RKO (cell line): ENCODE measurements around the gene SAYSD1.

Source experiments
- DNase-seq: peaks from one replicate; pipeline ENCODE4 v3.0.0-alpha.2; 2016; ENCODE audit warnings: low spot score

Gene SAYSD1

DNA sequence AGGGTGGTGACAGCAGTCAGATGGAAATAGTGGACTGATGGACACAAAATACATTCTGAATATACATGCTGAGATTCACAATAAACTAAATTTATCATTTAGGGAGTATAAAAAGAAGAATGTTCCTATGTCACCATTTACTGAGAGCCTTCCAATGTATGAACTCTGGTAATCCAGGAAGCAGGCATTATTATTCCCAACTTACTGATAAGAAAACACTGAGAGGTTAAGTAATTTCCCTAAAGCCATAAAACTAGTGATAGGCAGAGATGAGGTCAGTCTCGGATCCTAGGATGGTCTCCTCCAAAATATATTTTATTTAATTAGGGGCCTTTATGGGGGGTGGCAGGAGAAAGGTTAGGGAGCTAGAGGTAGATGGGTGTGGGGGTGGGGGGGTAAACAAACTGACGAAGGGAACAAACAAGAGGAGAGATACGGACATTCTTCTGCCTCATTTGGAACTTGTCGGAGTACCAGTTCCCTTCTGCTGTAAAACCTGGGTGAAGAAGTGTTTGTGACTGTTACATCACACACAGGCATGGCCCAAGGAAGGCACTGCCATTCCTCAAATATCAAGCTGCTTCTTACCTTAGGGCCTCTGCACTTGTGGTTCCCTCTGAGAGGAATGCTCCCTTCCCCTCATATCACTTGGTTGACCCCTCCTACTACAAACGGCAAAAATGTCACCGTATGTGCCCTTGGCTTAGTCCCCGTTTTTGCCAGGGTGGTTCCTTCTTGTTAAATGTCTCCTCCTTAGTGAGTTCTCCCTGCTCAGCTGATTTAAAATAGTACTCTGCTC is 6.7 kb downstream of the SAYSD1 start:
- no peak for DNase-seq

DNA sequence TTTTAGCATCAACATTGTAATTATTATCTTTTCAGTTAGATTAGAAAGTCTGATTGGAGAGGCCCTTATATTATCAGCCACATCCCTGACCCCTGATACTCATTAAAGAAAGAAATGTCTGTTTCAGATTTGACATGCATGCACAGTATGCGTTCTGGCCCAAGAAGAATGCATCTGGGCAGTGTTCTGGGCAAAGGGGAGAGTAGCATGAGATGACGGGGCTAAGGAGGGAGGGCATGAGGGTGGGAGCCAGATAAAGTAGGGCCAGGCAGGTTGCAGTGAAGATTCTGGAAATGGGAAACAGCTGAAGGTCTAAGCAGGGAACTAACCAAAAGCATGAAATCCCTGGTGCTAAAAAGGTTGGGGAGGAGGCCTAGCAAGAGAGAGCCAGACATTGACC is 7.3 kb downstream of the SAYSD1 start:
- DNase-seq = no peak

DNA sequence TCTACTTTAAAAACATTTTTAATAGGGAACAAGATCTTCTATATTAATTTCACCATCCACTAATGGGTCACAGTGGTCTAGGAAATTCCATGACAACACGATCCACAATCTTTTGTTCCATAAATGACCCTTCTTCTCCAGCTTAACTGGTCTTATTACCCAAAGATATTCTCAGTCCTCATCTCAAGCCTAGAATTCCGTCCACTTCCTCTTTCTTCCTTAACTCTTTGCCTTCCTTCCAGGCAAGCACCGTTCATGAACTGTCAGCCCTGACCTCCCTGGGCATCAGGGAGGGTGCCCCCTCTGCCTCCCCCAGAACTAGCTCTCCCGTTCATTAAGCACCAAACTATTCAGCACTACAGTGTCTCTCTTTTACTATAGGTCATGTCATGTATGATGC is 8.0 kb downstream of the SAYSD1 start:
- DNase-seq = no peak

DNA sequence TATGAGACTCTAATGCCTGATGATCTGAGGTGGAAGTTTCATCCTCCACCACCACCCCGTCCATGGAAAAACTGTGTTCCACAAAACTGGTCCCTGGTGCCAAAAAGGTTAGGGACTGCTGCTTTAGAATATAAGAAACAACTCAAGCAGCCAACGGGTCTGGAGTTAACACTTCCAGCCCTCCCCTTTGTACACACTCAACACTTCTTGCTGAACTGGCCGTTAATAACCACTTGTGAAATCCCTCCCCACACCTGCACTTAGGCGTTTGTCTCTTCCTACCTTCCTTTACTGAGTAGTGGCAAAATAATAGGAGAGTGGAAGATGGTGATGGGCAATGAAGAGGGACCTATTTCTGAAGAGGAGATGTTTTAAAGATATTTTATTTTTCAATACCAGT is 10.5 kb downstream of the SAYSD1 start:
- no peak for DNase-seq

DNA sequence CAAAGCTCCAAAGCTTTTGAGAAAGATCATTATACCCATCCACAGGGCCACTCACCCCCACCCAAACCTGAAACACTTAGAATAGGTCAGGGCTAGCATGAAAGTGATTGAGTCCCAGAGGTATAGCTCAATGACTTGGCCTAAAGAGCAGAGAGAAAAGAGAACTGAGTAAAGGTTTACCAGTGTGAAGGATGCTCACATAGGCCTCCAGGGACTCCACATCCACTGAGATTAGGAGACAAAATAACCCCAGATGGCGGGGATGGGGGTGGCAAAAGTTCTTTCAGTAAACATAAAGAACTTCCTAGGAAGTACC is 12.2 kb downstream of the SAYSD1 start:
- no peak for DNase-seq

DNA sequence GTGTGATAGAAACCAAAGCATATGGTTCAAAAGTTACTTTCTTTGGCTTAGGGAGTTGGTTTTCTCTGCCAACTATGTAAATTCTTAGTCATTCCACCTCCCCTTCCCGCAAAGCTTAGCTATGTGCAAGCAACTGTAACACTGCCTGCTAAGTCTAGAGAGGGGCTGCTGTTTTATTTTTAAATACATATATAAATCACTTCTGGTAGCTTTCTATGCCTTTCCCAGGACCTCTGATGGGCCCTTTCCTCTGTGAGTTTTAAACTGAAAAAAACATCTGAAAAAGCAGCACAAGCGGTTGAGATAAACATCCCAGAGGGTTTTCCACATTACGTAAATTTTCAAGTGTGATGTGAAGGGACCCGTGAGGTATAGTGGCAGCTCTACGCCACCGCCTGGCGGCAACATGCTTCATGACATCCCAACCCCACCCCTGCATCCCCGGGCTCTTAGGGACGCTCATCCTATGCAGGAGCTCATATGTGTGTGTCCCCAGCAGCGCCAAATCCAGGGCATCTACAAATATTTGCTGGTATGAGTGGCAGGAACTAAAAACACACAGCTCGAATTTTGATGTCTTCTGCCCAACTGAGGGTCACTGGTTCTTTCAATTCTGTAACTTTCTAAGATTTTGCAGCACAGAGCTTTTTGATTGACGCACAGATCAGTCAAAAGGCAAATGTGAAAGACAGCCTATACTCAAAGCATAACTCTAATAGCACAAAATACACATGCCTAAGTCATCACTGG is 12.7 kb downstream of the SAYSD1 start:
- no peak for DNase-seq

DNA sequence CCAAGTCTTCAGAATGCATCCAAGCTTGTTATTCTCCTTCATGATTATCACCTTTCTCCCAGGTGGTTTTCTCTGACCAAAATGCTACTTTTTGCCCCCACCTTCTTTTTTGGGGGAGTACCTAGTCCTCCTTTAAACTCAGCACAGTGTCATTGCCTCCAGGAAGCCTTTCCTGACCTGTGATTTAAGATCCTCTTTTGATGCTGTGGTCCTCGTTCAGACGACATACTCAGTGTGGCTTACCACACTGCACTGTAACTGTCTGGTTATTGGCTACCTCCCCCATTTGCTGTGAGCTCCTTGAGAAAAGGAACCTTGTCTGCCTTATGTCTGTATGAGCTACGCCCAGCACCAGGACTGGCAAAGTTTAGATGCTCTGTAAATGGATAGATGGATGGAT is 14.6 kb downstream of the SAYSD1 start:
- DNase-seq = no peak

DNA sequence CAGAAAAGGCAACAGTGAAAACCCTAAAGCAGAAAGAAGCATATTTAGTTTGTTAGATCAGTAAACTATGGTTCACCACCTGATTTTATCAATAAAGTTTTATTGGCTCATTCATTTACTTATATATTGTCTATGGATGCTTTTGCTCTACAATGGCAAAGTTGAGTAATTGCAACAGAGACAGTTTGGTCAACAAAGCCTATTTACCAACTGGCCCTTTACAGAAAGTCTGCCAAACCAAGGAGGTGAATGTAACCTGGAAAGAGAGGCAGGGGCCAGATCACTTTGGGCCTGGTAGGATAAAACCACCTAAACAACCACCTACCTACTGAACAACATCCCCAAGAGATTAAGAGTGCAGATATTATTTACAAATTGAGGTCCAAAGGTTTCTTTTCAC is 19.4 kb downstream of the SAYSD1 start:
- DNase-seq = no peak

DNA sequence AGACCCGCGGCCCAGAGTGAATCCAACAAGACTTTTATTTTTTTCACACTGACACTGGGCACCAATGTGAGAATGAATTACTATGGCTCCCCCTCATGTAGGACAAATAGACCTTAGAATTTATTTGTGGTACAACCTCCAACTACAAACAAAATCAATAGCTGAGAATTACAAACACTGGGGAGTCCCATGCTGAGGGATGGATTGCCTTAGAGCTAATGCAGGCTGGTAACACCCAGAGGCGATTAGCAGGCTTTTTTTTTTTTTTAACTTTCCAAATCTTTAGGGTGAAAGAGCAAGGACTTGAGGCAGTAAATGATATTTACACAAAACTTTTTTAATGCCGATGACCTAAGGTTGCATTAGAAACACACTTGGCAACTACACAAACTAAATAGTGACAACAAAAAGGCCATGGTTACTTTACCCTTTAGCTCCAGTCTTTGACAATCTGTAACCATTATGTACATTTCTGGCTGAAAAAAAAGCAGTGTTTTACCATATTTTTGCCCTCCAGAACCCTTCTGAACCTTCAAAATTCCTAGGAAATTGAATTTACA is 21.8 kb downstream of the SAYSD1 start:
- no peak for DNase-seq

DNA sequence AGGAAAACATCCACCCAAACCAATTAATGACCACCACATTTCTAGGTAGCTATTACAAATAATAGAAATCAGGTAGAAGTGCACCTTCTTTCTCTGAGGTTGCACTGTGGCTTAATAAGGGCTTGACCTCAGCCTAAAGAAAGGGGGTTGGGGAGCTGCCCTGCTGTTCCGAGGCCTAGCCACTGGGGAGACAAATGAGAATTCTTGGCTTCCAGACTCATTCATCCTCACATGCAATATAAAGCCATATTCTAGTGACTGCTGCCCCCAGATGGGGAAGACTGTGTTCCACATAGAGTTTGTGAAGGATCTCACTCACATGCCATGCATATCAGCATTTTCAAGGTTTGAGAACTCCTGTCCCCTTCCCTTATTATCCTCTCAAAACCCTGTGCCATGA is 22.9 kb downstream of the SAYSD1 start:
- peak; percentile 62 for DNase-seq

DNA sequence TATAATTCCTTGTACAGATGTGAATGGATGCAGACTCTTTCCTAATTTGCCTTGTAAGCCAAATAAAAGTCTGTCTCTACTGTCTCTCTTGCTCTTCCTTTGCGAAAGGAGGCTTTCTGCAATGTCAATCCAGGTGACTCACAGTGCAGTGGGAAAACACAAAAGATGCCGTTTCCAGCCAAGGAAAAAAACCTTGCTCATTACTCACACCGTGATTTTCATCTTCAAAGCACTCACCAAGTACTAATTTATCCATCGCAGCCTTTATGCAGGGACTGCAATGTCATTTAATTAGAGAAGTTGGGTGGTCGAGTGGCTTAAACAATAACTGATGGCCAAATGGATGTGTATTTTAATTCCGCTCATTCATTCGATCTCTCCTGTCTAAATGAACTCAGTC is 23.8 kb downstream of the SAYSD1 start:
- DNase-seq = no peak

DNA sequence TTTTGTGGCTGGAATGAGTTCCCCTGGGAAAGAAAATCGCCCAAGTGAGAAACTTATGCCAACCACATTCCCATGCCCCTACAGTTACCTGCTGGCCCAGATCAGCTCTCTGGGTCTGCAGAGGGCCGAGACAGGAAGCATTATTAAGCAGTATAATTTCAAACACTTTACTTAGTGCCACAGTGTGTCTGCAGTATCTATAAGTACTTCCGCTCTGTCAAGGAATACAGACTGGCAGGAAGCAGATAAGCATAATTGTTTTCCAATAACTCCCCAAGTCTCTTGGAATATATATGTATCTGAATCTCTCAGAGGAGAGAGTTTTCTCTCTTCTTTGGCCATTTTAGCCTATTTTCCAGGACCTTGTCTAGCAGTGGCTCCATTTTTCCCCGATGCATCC is 24.9 kb downstream of the SAYSD1 start:
- no peak for DNase-seq

DNA sequence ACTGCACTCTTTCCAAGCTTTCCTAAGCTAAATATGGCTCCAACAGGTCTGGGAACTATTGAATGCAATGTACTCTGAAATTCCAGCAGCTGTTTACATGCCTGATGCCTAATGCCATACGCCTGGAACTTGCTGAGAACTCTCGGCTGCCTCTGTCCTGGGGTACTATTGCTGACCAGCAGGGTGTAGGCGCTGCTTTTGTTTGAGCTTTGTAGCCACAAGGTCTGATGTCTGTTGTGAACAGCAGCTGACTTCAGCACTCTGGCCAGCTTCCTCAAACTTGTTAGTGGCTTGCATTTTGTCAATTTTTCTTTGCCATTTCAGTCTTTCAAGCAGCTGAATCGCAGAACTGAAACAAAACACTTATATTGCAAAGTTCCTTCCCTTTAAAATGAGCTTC is 26.7 kb downstream of the SAYSD1 start:
- DNase-seq = peak; percentile 61

DNA sequence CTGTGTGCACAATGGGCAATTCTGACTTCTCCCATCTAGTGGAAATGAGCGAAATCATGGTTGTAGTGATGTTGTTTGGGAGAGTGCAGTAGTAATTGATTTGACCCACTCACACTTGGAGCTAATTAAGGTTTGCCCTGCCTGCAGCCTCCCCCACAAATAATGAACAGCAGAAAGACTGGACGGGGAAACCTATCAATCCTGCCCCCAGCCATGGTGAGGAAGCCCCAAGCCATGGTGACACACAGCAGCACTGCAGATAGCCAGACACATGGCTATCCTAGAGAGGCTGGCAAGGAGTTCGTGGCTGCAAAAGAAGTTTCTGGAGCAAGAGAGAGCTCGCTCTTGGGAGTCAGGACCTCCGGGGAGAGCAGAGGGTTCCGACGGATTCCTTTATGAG is 27.8 kb downstream of the SAYSD1 start:
- DNase-seq = no peak

DNA sequence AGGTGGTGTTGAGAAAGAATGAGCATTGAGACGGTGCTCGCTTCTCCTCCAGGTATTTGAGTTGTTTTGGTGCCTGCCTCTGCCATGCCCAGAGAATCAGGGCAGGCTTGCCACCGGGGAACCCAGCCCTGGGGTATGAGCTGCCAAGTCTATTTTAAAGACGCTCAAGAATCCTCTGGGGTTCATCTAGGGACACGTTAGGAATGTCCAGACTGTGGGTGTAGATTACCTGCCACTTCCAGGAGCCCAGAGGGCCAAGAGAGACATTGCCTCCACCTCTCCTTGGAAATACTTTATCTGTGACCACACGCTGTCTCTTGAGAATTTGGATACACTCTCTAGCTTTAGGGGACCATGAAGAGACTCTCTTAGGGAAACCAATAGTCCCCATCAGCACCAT is 28.3 kb downstream of the SAYSD1 start:
- DNase-seq = no peak

DNA sequence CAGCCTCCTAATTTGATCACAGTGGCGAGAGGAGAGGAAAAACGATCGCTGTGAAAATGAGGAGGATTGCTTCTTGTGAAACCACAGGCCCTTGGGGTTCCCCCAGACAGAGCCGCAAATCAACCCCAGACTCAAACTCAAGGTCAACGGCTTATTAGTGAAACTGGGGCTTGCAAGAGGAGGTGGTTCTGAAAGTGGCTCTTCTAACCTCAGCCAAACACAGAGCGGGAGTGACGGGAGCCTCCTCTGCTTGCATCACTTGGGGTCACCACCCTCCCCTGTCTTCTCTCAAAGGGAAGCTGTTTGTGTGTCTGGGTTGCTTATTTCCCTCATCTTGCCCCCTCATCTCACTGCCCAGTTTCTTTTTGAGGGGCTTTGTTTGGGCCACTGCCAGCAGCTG is 28.7 kb downstream of the SAYSD1 start:
- DNase-seq = no peak

DNA sequence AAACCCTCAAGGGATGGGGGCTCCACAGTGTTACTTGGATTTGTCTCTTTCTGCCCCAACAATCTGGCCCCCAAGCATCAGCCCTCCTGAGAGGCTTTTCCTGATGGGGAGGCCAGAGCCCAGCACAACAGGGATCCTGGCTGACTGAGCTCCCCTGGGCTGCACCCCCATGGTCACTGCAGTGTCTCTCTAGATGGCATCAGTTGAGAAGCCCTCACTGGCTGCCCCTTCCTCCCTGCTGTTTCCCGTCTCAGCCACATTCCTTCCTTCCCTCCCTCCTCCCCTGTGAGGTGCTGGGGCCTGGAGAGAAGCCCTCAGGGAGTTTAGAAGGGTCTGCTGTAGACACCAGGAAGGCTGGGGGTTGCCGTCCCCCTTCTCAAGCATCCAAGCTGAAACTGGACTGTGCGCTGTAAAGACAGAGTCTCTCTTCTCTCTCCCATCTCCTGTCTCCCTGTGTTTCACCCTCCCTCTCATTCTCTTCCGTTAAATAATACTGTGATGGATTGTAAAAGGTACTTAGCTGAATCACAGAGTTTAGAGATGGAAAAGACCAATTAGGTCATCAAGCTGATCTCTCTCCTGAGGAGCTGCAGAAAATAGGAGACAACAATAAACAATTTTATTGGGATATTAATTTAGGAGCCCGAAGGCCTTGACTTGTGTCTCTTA is 29.7 kb downstream of the SAYSD1 start:
- no peak for DNase-seq

DNA sequence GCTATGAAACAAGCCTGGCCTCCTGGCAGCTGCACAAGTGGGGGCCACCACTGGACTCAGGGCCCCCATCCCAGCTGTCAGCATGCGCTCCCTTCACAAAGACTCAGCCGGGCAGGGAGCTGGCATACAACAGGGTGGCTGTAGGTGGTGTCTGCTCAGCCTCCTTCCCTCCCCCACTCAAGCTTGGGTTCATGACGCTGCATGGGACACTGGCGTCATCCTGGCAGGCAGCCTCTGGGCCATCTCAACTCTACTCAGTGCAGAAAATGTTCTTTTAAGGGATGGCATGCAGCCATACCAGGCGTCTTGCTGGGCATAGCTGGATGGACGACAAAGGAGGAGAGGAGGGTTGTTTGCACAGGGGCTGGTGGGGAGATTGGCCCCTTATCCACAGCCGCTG is 30.5 kb downstream of the SAYSD1 start:
- DNase-seq = no peak

DNA sequence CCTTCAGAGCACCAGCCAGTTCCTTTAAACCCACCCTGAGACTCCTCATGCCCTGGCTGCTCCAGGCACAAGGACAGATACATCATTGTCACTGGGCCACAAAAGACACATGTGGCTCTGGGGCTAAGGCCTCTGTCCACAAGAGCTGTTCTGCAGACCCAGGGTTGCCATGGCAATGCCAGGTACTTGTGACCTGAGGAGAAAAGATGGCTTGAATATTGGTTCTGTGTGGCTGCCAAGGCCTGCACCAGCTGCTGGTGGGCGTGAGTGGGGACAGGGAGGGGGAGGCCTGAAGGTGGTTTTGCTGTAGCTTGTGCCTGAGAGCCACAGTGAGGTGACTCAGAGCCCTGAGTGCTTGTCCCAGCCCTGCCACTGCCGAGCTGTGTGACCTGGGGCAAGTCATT is 31.8 kb downstream of the SAYSD1 start:
- no peak for DNase-seq

DNA sequence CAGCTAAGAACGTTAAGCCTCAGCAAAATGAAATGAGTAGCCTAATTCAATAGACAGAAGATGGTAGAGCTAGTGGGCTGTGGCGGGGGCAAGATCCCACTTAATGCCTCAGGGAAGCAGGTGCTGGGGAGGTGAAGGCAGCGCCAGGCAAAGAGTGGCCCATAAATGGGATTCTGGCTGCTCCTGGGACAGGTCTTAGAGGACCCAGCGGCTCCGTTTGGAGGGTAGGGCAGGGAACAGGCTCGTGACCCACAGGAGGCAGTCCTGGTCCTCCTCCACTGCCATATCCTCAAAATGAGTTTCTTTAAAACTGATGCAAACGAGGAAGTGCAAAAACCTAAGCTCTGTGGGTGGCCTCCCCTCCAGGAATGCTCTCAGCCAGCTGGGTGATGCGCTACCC is 32.7 kb downstream of the SAYSD1 start:
- no peak for DNase-seq

DNA sequence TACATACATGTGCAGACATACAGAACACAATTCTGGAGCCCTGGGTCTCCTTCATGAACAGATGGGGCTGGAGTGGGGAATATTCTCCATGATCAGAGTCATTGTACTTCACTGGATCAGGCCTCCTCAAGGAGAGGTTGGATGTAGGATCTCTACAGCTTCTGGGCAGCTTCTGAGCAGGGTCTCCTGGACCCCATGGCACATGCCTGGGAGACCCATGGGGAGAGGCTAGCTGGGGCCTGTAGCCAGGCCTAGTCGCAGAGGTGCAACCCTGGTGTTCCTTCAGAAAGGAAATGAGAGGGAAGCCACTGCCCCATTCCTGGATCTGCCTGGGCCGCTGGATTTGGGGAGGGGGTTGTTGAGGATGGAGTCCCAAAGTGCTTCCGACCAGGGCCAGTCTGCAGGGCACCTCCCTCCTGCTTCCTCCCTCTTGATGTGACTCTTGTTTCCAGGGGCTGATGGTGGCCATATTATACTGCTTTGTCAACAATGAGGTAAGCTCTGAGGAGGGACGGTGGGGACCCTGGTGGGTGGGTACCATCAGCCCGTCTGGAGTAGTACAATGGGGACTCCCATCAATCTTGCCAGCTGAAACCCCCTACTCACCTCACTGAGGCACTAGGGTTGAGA is 34.6 kb downstream of the SAYSD1 start:
- no peak for DNase-seq
